GM19397 (cell line): ENCODE data around the gene RHBDL2.
"Not testable (repeated sequence)": the region's sequence is repeated elsewhere in the genome, so short reads cannot be mapped to it uniquely, and the experiment has no call there.

Experiments used
- ATAC-seq: cut with Tn5 transposase; IDR thresholded peaks from one replicate; pipeline ENCODE4 v1.9.1; 2021; ENCODE audit warnings: mild to moderate bottlenecking, moderate library complexity; ENCODE audit not compliant: unreplicated experiment

The RHBDL2 gene, protein sequence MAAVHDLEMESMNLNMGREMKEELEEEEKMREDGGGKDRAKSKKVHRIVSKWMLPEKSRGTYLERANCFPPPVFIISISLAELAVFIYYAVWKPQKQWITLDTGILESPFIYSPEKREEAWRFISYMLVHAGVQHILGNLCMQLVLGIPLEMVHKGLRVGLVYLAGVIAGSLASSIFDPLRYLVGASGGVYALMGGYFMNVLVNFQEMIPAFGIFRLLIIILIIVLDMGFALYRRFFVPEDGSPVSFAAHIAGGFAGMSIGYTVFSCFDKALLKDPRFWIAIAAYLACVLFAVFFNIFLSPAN

DNA sequence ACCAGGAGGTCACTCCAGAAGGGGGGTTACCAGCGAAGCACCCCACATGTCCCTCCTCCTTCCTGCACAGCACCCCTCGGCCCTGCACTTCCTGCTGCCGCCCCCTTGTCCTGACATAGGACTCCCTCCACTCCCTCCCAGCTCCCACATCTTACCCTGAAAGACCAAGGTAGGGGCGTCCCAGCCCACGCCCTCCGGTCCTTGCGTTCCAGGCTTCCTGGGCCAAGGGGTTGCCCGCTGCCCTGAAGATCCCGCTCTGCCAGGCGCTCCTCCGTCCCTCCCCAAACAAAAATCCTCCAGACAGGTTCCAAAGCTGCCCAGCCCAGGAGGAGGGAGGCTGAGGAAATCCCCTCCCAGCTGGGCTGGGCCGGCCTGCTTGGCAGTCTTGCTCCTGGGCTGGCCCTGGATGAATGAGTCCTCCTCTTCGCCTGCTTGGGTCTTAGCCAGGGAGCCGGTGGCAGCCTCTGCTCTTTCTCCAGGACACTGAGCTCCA, at the start of gene RHBDL2:
Gene RHBDL2 (minus strand): TSS at position 304 of the 493 bp plus-strand sequence. CDS start 22,618 bp downstream, outside the sequence.
- ATAC-seq: no peak

DNA sequence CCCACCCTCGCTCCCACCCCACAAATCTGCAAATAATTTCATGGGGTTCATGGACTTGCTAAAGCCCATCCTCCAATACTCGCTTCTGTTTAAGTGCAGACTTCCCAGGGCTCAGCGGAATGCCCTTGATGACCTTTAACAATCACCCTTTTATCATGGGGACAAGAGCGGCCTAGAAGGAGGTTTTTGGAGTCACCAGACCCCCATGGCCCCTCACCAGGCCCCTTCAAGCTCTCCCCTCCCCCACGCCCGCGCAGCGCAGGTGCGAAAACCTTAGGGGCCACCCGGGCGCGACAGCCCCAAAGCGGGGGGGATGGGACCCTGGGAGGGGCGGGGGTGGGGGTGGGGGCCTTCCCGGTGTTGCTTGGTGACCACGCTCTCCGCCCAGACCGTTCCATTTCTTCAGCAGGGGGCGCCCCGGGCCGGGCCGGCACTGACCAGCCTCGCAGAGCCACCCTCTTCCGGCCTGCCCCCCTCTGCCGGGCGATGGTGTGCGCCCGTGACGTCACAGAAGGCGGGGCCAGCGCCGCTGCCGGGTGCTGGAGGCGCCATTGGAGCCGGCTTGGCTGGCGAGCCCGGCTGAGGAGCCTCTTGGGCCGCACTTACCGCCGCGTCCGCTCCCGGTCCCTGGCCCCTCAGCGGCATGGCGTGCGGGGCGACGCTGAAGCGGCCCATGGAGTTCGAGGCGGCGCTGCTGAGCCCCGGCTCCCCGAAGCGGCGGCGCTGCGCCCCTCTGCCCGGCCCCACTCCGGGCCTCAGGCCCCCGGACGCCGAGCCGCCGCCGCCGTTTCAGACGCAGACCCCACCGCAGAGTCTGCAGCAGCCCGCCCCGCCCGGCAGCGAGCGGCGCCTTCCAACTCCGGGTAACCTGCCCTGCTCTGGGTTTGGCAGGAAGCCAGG, 49.4 kb upstream of the RHBDL2 start, which contains the start of gene AKIRIN1:
Gene AKIRIN1 (plus strand): TSS at position 539 of the 900 bp plus-strand sequence. CDS start 105 bp downstream, at position 644.
- peak; percentile 96 for ATAC-seq

DNA sequence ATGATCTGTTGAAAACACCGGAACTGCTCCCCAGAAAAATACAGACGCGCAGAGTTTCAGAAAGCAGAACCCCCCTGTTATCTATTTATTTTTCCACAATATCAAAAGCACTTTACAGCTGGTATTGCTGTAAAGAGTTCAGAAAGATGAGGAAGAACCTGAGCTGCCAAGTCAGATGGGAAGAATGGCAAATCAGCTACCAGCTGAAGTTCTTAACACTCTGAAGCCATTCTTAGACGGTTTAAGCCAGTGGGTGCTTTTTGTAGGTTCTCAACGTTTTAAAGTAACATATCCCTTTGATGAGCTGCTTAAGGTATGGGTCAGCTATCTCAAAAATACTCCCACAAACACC, 48.7 kb upstream of the RHBDL2 start:
- no peak for ATAC-seq

DNA sequence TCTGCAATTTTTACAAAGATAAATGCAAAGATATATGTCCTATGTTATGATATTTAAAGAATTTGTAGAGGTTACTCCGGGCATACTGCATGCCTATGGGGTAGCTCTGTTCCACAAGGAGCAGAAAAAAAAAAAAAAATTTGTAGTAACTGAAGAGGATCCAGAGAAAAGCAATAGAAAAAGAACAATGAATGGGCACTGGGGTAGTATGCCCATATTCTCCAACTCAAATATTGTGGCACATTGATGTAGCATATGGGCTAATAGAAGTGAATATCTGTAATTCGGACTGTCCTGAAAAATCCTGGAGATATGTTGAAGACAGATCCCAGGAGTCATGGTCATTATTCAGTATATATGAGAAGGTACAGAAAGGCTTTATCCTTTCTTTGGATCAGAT, 48.3 kb upstream of the RHBDL2 start:
- ATAC-seq: no peak

DNA sequence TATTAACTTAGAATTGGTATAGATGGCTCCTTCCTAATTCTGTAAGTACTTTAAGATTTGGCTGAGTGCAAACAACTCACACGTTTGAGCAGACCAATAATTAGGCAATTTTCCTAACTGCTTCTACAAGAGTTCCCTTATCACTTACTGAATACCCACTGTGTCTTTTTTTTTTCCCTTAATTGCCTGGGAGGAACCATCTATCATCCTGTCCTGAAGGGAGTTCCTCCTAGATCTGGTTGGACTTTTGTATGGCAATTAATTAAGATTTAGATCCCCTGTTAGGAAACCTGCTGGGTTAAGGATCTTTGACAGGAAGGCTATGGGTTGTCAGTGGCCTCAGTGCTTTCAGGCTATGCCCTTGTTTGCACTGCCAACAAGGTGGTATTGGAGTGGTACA, 37.8 kb upstream of the RHBDL2 start:
- not testable (repeated sequence) for ATAC-seq

DNA sequence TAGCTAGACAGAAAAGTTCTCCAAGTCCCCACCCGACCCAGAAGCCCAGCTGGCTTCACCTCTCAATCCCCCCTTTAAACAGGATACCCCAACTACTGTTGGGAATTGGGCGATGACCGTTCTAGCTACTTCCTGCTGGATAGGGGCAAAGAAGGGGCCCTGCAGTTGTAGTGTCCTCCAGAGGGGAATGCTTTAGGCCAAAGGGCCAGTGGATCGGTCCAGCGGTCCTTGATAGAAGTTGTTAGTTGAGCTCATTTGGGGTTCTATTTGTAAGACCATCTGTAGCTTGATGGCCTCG, 36.6 kb upstream of the RHBDL2 start:
- not testable (repeated sequence) for ATAC-seq

DNA sequence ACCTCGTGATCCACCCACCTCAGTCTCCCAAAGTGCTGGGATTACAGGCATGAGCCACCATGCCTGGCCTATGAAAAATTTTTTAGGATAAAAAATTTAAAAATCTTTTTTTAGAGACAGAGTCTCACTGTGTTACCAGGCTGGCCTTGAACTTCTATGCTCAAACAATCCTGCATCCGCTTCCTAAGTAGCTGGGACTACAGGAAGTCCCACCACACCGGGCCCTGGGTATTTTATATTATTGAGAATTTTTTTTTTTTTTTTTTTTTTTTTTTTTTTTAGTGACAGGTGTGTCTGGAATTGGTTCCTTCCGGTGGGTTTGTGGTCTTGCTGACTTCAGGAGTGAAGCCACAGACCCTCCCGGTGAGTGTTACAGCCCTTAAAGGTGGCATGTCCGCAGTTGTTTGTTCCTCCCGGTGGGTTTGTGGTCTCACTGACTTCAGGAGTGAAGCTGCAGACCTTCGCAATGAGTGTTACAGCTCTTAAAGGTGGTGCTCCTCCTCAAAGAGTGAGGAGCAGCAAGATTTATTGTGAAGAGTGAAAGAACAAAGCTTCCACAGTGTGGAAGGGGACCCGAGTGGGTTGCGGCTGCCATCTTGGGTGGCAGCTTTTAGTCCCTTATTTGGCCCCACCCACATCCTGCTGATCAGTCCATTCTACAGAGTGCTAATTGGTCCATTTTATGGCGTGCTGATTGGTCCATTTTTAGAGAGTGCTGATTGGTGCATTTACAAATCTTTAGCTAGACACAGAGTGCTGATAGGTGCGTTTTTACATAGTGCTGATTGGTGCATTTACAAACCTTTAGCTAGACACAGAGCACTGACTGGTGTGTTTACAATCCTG, 36.0 kb upstream of the RHBDL2 start:
- not testable (repeated sequence) for ATAC-seq

DNA sequence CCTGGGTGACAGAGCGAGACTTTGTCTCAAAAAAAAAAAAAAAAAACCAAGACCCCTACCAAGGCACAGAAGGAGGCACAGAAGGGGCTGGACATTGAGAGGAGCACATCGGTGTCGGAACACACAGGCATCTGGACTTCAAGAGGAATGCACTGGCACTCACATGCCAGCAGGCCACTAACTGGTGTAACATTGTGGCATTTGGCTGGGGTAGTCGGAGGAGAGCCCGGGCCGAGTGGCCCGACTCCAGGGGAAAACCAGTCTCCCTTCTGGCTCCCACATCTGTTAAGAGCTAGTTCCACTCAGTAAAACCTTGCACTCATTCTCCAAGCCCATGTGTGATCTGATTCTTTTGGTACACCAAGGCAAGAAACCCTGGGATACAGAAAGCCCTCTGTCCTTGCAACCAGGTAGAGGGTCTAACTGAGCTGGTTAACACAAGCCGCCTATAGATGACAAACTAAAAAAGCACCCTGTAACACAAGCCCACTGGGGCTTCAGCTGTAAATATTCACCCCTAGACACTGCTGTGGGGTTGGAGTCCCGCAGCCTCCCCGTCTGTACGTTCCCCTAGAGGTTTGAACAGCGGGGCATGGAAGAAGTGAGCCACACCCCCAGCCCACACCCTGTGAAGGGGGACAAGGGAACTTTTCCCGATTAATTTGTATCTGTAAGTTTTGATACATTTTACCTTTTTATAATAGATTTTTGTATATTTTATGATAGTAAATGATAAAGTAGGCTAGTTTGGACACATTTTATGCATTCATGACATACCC, 32.2 kb upstream of the RHBDL2 start:
- ATAC-seq: no peak

DNA sequence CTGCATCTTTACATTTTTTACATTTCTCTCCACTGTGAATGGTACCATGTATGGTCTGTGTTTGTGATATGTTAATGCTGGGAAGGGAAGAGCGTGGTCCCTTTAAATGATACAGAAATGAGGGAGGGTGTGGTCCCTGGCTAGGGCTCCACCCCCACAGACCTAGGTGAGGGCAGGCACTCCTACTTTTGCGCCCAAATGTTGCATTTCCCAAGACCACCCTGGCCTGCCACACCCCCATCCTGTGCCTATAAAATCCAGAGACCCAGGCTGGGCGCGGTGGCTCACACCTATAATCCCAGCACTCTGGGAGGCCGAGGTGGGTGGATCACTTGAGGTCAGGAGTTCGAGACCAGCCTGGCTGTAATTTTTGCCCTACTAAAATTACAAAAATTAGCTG, 31.5 kb upstream of the RHBDL2 start:
- not testable (repeated sequence) for ATAC-seq

DNA sequence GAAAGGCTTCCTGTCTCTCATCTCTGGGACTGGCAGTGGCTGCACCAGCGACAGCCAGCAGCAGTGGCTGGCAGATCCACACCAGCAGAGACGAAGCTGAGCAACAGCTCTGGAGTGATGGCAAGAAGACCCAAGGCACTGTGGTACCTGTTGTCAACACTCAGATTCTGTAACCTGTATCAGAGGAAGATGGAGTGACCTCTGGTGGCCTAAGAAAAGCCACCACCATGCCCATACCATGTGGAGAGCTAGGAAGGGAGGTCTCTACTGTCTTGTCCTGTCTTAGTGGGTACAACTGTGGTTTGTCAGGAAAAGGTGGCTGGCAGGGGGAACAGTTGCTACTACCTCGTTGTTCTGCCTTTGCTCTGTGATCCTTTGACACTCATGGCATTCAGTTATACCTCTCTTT, 22.5 kb upstream of the RHBDL2 start:
- ATAC-seq: no peak

DNA sequence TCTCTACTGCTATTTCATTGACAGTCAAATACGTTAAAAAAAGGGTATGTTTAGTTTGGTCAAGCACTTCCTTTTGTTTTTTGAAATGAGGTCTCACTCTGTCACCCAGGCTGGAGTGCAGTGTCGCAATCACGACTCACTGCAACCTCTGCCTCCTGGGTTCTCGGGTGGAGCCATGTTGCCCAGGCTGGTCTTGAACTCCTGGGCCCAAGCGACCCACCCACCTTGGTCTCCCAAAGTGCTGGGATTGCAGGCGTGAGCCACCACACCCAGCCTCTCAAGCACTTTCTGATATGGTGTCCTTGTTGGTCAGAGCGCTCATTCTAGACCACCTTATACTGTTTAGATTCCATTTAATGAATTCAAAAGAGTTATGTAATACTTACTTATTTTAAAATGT, 20.9 kb upstream of the RHBDL2 start:
- ATAC-seq: no peak

DNA sequence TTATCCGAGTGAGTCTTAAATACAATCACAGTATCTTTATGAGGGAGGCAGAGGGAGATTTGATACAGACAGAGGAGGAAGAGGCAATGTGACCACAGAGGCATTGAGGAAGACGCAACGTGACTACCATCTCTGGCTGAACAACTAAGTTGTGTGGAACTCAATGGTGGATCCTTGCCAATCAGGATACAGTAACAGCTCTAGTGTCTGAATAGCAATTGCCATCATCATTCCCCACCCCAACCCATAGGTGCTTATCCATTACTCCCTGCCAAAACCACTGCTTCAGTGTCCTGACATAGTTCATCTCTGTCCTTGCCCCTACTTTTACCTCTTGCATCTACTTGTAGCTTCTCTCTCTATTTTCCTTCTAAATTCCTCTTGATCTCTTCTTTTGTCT, 20.5 kb upstream of the RHBDL2 start:
- ATAC-seq: no peak

DNA sequence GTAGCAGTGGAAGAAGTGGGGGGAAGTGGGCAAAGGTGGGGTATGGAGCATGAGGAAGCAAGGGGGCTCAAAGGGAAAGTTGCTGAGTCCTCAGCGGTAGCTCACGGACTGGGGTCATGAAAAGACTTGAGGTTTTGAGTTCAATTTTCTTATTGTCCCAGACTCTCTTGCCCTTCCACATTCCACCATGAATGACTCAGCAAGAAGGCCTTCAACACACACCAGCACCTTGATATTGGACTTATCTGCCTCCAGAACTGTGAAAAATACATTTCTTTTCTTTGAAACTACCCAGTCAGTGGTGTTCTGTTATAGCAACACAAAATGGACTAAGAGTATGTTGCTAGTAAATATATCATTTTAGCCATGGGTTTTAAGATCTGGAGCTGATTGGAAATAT, 17.3 kb upstream of the RHBDL2 start:
- no peak for ATAC-seq

DNA sequence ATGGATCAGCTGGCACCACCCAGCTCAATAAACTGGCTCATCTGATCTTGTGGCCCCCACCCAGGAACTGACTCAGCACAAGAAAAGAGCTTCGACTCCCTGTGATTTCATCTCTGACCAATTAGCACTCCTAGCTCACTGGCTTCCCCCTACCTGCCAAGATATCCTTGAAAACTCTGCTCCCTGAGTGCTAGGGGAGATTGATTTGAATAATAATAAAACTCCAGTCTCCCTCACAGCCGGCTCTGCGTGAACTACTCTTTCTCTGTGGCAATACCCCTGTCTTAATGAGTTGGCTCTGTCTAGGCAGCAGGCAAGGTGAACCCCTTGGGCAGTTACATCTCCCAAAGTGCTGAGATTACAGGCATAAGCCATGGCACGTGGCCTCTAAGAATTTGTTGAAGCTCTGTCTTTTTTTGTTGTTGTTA, 11.8 kb upstream of the RHBDL2 start:
- no peak for ATAC-seq

DNA sequence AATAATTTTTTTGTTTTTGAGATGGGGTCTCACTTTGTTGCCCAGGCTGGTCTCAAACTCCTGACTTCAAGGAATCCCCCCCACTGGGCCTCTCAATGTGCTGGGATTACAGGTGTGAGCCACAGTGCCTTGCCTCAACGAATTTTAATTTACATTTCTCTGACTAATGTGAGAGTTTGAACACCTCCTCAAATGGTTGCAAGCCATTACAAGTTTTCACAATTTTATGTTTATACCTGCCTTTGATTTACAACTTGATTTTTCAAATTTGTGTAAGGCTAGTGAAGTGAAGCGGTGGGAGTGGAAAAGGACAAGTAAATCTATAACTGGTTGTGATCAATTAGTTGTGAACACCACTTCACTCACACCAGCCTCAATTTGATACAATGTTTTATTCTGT, 8.9 kb upstream of the RHBDL2 start:
- no peak for ATAC-seq

DNA sequence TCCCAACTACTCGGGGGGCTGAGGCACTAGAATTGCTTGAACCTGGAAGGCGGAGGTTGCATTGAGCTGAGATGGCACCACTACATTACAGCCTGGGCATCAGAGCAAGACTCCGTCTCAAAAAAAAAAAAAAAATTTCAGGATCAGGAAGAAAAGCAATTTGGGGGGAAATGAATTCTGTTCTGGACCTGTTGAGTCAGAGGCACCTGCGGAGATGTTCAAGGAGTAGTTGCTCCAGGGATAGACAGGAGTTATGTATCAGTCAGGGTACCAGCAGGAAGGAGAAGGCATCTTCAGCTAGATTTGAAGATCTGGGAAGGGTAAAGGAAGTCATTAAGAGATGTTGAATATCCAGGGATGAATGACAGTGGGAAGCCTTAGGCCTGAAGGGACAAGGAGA, 2.9 kb upstream of the RHBDL2 start:
- ATAC-seq: no peak

DNA sequence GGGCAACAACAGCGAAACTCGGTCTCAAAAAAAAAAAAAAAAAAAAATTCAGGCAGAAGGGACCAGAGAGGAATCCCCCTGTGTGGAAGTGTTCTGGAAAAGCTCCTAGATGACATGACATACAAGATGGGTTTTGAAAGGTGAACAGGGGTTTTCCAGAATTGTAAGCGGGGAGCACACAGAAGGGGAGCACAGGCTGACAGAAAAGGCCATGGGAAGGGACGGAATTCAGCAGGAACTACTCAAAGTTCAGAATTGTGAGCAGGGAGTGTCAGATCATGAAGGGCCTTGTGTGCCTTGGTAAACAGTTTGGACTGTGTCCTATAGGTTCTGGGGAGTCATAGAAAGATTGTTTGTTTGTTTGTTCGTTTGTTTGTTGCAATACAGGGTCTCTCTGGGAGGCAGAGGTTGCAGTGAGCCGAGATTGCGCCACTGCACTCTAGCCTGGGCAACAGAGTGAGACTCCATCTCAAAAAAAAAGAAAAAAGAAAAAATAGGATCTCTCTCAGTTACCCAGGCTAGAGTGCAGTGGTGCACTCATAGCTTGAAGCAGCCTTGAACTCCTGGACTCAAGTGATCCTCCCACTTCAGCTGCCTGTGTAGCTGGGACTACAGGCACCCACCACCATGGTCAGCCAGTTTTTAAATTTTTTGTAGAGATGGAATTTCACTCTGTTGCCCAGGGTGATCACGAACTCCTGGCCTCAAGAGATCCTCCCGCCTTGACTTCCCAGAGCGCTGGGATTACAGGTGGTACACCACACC, 1.2 kb upstream of the RHBDL2 start:
- ATAC-seq: no peak

DNA sequence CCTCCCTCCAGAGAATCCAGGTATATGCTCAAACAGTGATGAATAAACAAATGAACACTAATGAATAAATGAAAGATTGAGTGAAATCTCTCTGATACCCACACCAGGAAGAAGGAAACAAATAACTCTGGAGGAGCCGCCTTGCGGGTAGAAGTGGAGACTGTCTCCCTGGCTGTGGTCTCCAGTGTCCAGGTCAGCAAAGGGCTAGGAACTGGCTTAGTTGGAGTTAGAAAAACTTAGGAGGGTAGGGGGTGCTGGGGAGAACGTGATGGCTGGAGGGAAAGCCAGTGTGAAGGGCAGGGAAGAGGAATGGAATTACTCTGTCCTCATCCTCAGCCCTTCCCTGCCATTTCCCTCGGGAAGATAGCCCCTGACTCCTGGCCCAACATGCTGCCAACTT, 537 bp downstream of the RHBDL2 start:
- ATAC-seq: no peak

DNA sequence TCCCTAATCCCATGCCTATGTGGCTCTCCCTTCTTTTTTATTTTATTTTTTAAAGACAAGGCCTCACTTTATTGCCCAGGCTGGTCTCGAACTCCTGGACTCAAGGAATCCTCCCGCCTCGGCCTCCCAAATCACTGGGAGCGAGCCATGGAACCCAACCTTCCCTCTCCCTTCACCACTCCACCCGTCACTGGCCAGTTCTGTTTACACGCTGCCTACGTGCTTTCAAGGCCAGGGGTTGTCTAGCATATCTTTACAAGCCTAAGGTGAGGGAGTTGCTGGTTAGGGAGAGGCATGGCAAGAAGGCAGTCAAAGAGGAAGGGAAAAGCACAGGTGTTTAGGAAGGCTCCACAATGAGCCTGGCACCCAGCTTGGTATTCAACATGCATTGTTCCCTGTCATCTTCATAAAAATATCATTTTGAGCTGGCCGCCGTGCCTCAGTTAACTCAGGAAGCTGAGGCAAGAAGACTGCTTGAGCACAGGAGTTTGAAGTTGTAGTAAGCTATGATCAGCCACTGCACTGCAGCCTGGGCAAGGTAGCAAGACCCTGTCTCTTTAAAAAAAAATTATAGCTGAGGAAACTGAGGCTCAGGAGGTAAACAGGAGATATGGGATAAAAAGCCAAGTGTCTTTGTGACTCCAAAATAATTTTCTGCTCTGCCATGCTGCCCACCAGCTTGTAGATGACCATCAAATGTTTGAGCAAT, 1.1 kb downstream of the RHBDL2 start:
- no peak for ATAC-seq
